ENCODE results near the gene CHMP4B.

The CHMP4B gene

GRCh38 chr20:33841436-33841799 lies 30.3 kb downstream of the CHMP4B start:
- DNase-seq = no peak

GRCh38 chr20:33842346-33842745 lies 31.2 kb downstream of the CHMP4B start:
- no peak for DNase-seq

GRCh38 chr20:33843050-33843449 lies 31.9 kb downstream of the CHMP4B start:
- DNase-seq = no peak

- no peak for DNase-seq
Measured at GRCh38 chr20:33843854-33844253, 32.7 kb downstream of the CHMP4B start.

- DNase-seq = no peak
Measured at GRCh38 chr20:33846291-33846935, 35.3 kb downstream of the CHMP4B start.

- DNase-seq = no peak
Measured at GRCh38 chr20:33847006-33847405, 35.9 kb downstream of the CHMP4B start.

GRCh38 chr20:33848391-33848790 lies 37.2 kb downstream of the CHMP4B start:
- no peak for DNase-seq

- DNase-seq = no peak
Measured at GRCh38 chr20:33850159-33850558, 39.0 kb downstream of the CHMP4B start.

GRCh38 chr20:33851842-33852466 lies 40.8 kb downstream of the CHMP4B start:
- DNase-seq = no peak

- no peak for DNase-seq
Measured at GRCh38 chr20:33852626-33853506, 41.7 kb downstream of the CHMP4B start.

GRCh38 chr20:33853507-33853813 lies 42.3 kb downstream of the CHMP4B start:
- no peak for DNase-seq

GRCh38 chr20:33857722-33858563 lies 46.8 kb downstream of the CHMP4B start:
- no peak for DNase-seq

GRCh38 chr20:33858666-33859065 lies 47.5 kb downstream of the CHMP4B start:
- DNase-seq = no peak

- peak; percentile 30 for DNase-seq
Measured at GRCh38 chr20:33859157-33859695, 48.1 kb downstream of the CHMP4B start.

GRCh38 chr20:33859751-33860150 lies 48.6 kb downstream of the CHMP4B start:
- no peak for DNase-seq

- no peak for DNase-seq
Measured at GRCh38 chr20:33861458-33861857, 50.3 kb downstream of the CHMP4B start.

GRCh38 chr20:33862709-33863403 lies 51.7 kb downstream of the CHMP4B start:
- peak; percentile 69 for DNase-seq

GRCh38 chr20:33863440-33864323 lies 52.5 kb downstream of the CHMP4B start:
- DNase-seq = no peak

- DNase-seq = no peak
Measured at GRCh38 chr20:33864324-33864963, 53.3 kb downstream of the CHMP4B start.

GRCh38 chr20:33865761-33866370 lies 54.7 kb downstream of the CHMP4B start:
- no peak for DNase-seq
